Neural cell (in vitro differentiated cells): ENCODE data around the gene SSTR1. TPM values are rescaled to one million over a fixed set of nuclear protein-coding genes. Genes with fewer than 3 reads are reported as not detected.
"Not testable (repeated sequence)": the region's sequence is repeated elsewhere in the genome, so short reads cannot be mapped to it uniquely, and the experiment has no call there.

Experiments
- H2AFZ ChIP-seq: fragments of 200-600, 300-800 bp; sonication (generic), shearing (Covaris generic); 2 replicates; pipeline ENCODE4 v1.6.0; 2014; ENCODE audit warnings: low read depth, mild to moderate bottlenecking, antibody characterized with exemption, low read length, moderate library complexity
- H3F3A ChIP-seq: fragments of 200-600 bp; shearing (Covaris generic); 2 replicates; pipeline ENCODE4 v1.6.1; 2016; ENCODE audit warnings: mild to moderate bottlenecking, moderate library complexity, mixed read lengths, antibody characterized with exemption, low read length; ENCODE audit not compliant: insufficient read depth, poor library complexity, severe bottlenecking
- H3K27ac ChIP-seq: fragments of 200-600, 300-800 bp; sonication (generic), shearing (Covaris generic); 2 replicates; pipeline ENCODE4 v1.5.1; 2014; ENCODE audit warnings: mild to moderate bottlenecking, low read length, moderate library complexity
- H3K27me3 ChIP-seq: fragments of 300-800, 200-600 bp; sonication (generic), shearing (Covaris generic); 2 replicates; pipeline ENCODE4 v1.6.0; 2014; ENCODE audit warnings: mild to moderate bottlenecking, low read depth, low read length, moderate library complexity; ENCODE audit not compliant: insufficient read depth
- H3K36me3 ChIP-seq: fragments of 300-800, 200-600 bp; sonication (generic), shearing (Covaris generic); 2 replicates; pipeline ENCODE4 v1.5.1; 2014; ENCODE audit warnings: mild to moderate bottlenecking, antibody characterized with exemption, low read length, moderate library complexity; ENCODE audit not compliant: insufficient read depth
- H3K4me2 ChIP-seq: fragments of 300-800, 200-600 bp; sonication (generic), shearing (Covaris generic); 2 replicates; pipeline ENCODE4 v1.6.0; 2014; ENCODE audit warnings: mild to moderate bottlenecking, low read length
- H3K4me3 ChIP-seq: fragments of 300-800, 200-600 bp; sonication (generic), shearing (Covaris generic); 2 replicates; pipeline ENCODE4 v1.5.1; 2014; ENCODE audit warnings: mild to moderate bottlenecking, low read length, moderate library complexity
- H3K79me2 ChIP-seq: fragments of 200-600 bp; shearing (Covaris generic); replicated peaks from 2 replicates; pipeline ENCODE4 v1.6.0; 2014; ENCODE audit warnings: mild to moderate bottlenecking, low read length, moderate library complexity; ENCODE audit not compliant: insufficient read depth
- H3K9ac ChIP-seq: fragments of 300-800, 200-600 bp; sonication (generic), shearing (Covaris generic); 2 replicates; pipeline ENCODE4 v1.6.1; 2016; ENCODE audit warnings: mild to moderate bottlenecking, low read length, mixed read lengths
- H3K9me2 ChIP-seq: fragments of 200-600 bp; shearing (Covaris generic); 2 replicates; pipeline ENCODE4 v1.6.1; 2016; ENCODE audit warnings: mild to moderate bottlenecking, low read length, mixed read lengths; ENCODE audit not compliant: insufficient read depth
- H3K9me3 ChIP-seq: fragments of 200-600, 300-800 bp; sonication (generic), shearing (Covaris generic); 2 replicates; pipeline ENCODE4 v1.6.1; 2016; ENCODE audit warnings: mild to moderate bottlenecking, mixed run types, low read length, moderate library complexity, mixed read lengths
- H4K20me1 ChIP-seq: fragments of 200-600 bp; shearing (Covaris generic); 2 replicates; pipeline ENCODE4 v1.6.1; 2016; ENCODE audit warnings: mild to moderate bottlenecking, mixed run types; ENCODE audit not compliant: insufficient read depth
- CTCF ChIP-seq: fragments of 450-650 bp; IDR thresholded peaks from 2 replicates; pipeline ENCODE4 v1.5.1; 2014; ENCODE audit warnings: antibody characterized with exemption, mild to moderate bottlenecking, moderate library complexity; ENCODE audit not compliant: poor library complexity, severe bottlenecking
- EP300 ChIP-seq: fragments of 450-650 bp; conservative IDR thresholded peaks from 2 replicates; pipeline ENCODE4 v1.6.1; 2014; ENCODE audit warnings: antibody characterized with exemption, mild to moderate bottlenecking, moderate library complexity; ENCODE audit not compliant: poor library complexity, severe bottlenecking
- EZH2 ChIP-seq: fragments of 200-600, 300-800 bp; shearing (Covaris generic), sonication (generic); IDR thresholded peaks from 2 replicates; pipeline ENCODE4 v1.6.1; 2014; ENCODE audit warnings: antibody characterized with exemption, low read length, borderline replicate concordance, mild to moderate bottlenecking; ENCODE audit not compliant: insufficient read depth, poor library complexity, severe bottlenecking
- MXI1 ChIP-seq: fragments of 450-650 bp; conservative IDR thresholded peaks from 2 replicates; pipeline ENCODE4 v1.6.1; 2014; ENCODE audit warnings: antibody characterized with exemption, mild to moderate bottlenecking; ENCODE audit not compliant: poor library complexity, severe bottlenecking
- POLR2AphosphoS5 ChIP-seq: IDR thresholded peaks from 2 replicates; pipeline ENCODE4 v1.6.1; 2012
- RAD21 ChIP-seq: fragments of 450-650 bp; conservative IDR thresholded peaks from 2 replicates; pipeline ENCODE4 v1.6.1; 2014; ENCODE audit warnings: antibody characterized with exemption, mild to moderate bottlenecking, moderate library complexity
- SMC3 ChIP-seq: fragments of 450-650 bp; conservative IDR thresholded peaks from 2 replicates; pipeline ENCODE4 v1.6.1; 2014; ENCODE audit warnings: antibody characterized with exemption, mild to moderate bottlenecking, moderate library complexity; ENCODE audit not compliant: poor library complexity
- TAF1 ChIP-seq: IDR thresholded peaks from 2 replicates; pipeline ENCODE4 v1.6.1; 2012; ENCODE audit warnings: low read depth
- polyA plus RNA-seq: library from polyadenylated mRNA; depleted of rRNA; stranded (reverse); fragments of >200 nt; gene quantifications from 2 replicates; pipeline ENCODE4 v1.2.3, GENCODE V29; 2014
- TF ChIP-seq, protein P1 (sequence below): IDR thresholded peaks from 2 replicates; pipeline ENCODE4 v1.6.1; 2012; ENCODE audit warnings: borderline replicate concordance

The SSTR1 gene
- polyA plus RNA-seq, 1 donor from 2014 or later = 2.4 TPM

- TF ChIP-seq EP300 (no peak), TAF1 (no peak), RAD21 (no peak), SMC3 (no peak), POLR2AphosphoS5 (no peak), CTCF (no peak), EZH2 (no peak), MXI1 (no peak)
- TF ChIP-seq, protein P1, sequence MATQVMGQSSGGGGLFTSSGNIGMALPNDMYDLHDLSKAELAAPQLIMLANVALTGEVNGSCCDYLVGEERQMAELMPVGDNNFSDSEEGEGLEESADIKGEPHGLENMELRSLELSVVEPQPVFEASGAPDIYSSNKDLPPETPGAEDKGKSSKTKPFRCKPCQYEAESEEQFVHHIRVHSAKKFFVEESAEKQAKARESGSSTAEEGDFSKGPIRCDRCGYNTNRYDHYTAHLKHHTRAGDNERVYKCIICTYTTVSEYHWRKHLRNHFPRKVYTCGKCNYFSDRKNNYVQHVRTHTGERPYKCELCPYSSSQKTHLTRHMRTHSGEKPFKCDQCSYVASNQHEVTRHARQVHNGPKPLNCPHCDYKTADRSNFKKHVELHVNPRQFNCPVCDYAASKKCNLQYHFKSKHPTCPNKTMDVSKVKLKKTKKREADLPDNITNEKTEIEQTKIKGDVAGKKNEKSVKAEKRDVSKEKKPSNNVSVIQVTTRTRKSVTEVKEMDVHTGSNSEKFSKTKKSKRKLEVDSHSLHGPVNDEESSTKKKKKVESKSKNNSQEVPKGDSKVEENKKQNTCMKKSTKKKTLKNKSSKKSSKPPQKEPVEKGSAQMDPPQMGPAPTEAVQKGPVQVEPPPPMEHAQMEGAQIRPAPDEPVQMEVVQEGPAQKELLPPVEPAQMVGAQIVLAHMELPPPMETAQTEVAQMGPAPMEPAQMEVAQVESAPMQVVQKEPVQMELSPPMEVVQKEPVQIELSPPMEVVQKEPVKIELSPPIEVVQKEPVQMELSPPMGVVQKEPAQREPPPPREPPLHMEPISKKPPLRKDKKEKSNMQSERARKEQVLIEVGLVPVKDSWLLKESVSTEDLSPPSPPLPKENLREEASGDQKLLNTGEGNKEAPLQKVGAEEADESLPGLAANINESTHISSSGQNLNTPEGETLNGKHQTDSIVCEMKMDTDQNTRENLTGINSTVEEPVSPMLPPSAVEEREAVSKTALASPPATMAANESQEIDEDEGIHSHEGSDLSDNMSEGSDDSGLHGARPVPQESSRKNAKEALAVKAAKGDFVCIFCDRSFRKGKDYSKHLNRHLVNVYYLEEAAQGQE = no peak
- H2AFZ ChIP-seq = no peak overlapping the region
- H3F3A ChIP-seq = no peaks in the 10 kb centered on the region
- no peak overlapping the region for H3K27ac ChIP-seq
- H3K79me2 ChIP-seq = no peaks in the 10 kb centered on the region
- H3K9ac ChIP-seq = no peak overlapping the region
- no peaks in the 10 kb centered on the region for H3K36me3 ChIP-seq
- no peak overlapping the region for H3K4me2 ChIP-seq
- H3K4me3 ChIP-seq = no peak overlapping the region
- no peaks in the 10 kb centered on the region for H4K20me1 ChIP-seq
- H3K27me3 ChIP-seq = no peaks in the 10 kb centered on the region
- H3K9me2 ChIP-seq = no peaks in the 10 kb centered on the region
- H3K9me3 ChIP-seq = no peaks in the 10 kb centered on the region
Measured at GRCh38 chr14:38187528-38187927, 20.2 kb upstream of the SSTR1 start.

DNA sequence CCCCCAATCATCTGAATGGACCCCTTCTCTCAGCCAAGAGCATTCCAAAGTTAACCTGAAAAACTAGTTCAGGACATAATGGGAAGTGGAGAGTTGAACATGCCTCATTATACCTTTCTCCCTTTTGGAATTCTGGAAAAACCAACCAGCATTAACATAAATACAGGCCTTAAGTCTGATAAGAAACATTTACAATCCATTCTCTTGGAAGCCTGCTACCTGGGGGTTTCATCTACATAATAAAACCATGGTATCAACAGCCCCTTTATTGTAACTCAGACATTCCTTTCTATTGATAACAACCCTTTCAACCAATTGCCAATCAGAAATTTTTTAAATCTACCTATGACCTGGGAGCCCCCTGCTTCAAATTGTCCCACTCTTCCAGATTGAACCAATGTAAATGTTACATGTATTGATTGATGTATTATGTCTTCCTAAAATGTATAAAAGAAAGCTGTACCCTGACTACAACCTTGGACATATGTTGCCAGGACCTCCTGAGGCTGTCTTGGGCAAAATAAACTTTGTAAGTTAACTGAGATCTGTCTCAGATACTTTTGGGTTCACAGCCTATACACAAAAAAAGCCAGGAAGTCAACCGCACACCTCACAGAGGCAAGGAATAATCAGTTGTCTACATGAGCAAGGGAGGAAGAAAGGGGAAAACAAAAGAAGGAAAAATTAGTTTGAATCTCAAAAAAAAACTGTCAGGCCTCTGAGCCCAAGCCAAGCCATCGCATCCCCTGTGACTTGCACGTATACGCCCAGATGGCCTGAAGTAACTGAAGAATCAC lies 17.6 kb upstream of the SSTR1 start:
- H3K9me2 ChIP-seq = no peaks in the 10 kb centered on the region
- H3K4me2 ChIP-seq = no peak overlapping the region
- TF ChIP-seq TAF1 = no peak
- TF ChIP-seq SMC3 = no peak
- TF ChIP-seq EZH2 = no peak
- no peak for TF ChIP-seq RAD21
- no peak for TF ChIP-seq POLR2AphosphoS5
- TF ChIP-seq, protein P1 = no peak
- TF ChIP-seq EP300 = no peak
- no peak for TF ChIP-seq MXI1
- no peak for TF ChIP-seq CTCF
- no peaks in the 10 kb centered on the region for H3K9me3 ChIP-seq
- H3K27me3 ChIP-seq = no peaks in the 10 kb centered on the region
- no peak overlapping the region for H3K9ac ChIP-seq
- no peaks in the 10 kb centered on the region for H3K36me3 ChIP-seq
- H3K27ac ChIP-seq = no peak overlapping the region
- H4K20me1 ChIP-seq = no peaks in the 10 kb centered on the region
- no peak overlapping the region for H3K4me3 ChIP-seq
- H2AFZ ChIP-seq = no peak overlapping the region
- H3F3A ChIP-seq = no peaks in the 10 kb centered on the region
- H3K79me2 ChIP-seq = no peaks in the 10 kb centered on the region

DNA sequence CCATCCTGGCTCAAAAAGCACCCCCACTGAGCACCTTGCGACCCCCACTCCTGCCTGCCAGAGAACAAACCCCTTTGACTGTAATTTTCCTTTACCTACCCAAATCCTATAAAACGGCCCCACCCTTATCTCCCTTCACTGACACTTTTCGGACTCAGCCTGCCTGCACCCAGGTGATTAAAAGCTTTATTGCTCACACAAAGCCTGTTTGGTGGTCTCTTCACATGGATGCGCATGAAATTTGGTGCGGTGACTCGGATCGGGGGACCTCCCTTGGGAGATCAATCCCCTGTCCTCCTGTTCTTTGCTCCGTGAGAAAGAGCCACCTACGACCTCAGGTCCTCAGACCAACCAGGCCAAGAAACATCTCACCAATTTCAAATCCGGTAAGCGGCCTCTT lies 16.9 kb upstream of the SSTR1 start:
- H3K36me3 ChIP-seq, H3K9me3 ChIP-seq, H3F3A ChIP-seq, H3K27ac ChIP-seq, H3K27me3 ChIP-seq, H3K4me2 ChIP-seq, H2AFZ ChIP-seq, H3K9me2 ChIP-seq, H3K9ac ChIP-seq, H4K20me1 ChIP-seq, H3K79me2 ChIP-seq, H3K4me3 ChIP-seq: not testable (repeated sequence)
